COR-L47 (cell line): ENCODE data around the gene PLOD2.

Experiments used
- DNase-seq: peaks from one replicate; lab custom pipeline; 2025; lab: John Stamatoyannopoulos, UW

The PLOD2 gene

GRCh38 chr3:146160964-146161662, at the start of gene PLOD2:
Gene PLOD2, minus strand, starts transcription at chr3:146161184. Its CDS starts 195 bp downstream, at chr3:146160989.
- peak; percentile 86 for DNase-seq

DNA sequence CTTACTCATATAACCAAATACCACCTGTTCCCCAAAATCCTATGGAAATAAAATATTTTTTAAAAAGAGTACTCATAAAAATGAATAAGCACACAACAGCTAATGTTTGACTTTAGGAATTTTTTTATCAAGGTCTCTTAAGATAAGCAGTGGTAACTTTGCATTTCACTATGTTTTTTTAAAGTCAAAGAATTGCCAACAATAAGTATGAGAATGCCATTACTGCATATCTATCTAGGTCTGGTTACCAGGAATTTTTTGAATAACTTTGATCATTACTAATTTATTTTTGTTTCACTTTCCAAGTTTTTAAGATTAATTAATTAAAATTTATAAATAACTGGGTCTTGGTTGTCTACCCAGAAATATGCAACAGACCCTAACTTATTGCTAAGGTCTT, 48.4 kb upstream of the PLOD2 start:
- no peak for DNase-seq

DNA sequence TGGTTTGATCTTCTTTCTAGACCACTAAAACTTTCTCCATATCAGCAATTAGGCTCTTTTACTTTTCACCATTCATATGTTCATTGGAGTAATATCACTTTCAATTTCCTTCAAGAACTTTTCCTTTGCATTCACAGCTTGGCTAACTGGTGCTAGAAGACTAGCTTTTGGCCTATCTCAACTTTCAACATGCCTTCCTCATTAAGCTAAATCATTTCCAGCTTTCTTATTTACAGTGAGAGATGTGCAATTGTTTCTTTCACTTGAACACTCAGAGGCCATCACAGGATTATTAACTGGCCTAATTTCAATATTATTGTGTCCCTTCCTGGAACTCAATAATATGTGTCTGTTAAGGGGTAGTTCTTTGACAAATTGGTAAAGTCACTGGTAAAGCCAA, 42.8 kb upstream of the PLOD2 start:
- DNase-seq: no peak

- DNase-seq: no peak
Measured at GRCh38 chr3:146200461-146201220, 39.7 kb upstream of the PLOD2 start.

DNA sequence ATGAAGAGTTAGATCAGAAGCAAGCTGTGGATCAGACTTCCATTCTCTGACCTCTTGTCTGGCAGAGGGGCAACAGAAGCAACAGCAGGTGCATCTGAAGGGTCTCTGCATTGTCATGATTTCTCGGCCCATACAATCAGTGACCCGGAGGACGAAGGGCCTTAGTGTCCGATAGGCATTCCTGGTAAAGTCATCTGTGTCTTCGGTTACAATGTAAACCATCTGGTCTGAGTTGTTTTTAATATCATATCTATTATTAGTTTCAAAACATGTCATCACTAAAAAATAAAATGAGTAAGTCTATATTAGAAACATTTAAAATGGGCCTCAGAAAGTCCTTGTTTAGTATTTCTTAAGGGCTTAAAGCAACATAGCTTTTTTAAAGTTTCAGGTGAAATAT, 38.8 kb upstream of the PLOD2 start:
- no peak for DNase-seq

GRCh38 chr3:146196789-146197188, 35.8 kb upstream of the PLOD2 start:
- no peak for DNase-seq

- no peak for DNase-seq
Measured at GRCh38 chr3:146195605-146196004, 34.6 kb upstream of the PLOD2 start.

GRCh38 chr3:146195030-146195429, 34.0 kb upstream of the PLOD2 start:
- no peak for DNase-seq

DNA sequence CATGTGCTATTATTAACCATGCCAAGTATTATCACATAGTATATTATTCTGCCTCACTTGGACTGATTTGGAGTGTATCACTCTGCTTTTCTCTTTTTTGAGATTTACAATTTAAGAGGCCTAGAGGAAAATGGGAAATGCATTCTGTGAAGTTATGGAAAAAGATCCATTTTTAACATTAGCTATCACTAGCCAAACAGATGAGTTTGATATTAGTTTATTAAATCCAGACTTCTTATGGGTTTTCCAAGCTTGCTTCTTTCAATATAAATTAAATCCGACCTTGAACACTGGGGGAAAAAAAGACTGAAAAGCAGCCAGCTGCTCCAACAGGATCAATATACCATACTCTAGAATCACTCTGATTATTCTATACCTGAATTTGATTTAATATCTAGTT, 30.1 kb upstream of the PLOD2 start:
- no peak for DNase-seq

GRCh38 chr3:146189519-146190173, 28.7 kb upstream of the PLOD2 start:
- peak; percentile 55 for DNase-seq

GRCh38 chr3:146187334-146187950, 26.5 kb upstream of the PLOD2 start:
- peak; percentile 12 for DNase-seq

DNA sequence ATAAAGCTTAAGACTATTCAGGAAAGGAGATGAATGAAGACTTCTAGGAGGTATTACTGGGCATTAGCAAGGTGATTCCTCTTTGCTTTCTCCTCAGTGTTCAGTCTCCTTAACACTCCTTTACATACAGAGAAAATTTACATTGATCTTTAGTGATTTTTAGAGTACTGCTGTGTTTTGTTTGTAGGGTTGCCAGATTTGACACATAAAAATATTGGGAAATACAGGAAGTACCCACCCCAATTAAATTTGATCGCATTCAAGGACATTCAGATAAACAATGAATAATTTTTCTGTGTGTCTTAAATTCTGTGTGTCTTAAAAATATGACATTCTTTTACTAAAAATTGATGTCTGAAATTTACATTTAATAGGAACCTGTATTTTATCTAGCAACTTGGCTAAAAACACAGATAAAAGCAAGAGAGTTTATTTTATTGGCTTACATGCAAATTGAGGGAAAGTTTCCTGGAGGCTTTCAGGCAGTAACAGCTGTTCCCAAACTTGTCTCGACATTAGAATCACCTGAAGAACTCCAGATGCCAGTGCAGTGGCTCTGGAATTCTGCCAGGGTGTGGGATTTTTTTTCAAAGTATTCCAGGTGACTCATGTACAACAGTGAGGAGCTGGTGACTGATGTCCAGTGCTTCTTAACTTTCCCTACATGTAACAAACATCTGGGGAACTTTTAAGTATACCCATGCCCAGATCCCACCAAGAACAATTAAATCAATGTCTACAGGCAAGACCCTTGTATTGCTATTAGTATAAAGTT, 23.4 kb upstream of the PLOD2 start:
- DNase-seq: no peak

GRCh38 chr3:146181216-146181615, 20.2 kb upstream of the PLOD2 start:
- no peak for DNase-seq

DNA sequence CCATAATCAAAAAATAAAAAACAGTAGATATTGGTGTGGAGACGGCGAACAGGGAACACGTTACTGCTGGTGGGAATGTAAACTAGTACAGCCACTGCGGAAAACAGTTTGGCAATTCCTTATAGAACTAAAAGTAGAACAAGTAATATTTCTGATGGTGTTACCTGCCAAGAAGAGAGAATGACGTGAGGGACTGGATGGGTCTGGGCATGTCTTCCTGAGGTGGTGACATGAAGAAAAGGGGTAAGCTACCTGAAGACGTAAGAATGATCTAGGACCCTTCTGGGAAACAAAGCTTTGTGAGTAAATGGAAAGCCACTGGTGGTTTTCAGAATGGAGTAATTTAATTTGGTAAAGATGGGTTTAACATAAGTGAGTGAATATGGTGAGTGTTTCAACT, 19.4 kb upstream of the PLOD2 start:
- DNase-seq: no peak

DNA sequence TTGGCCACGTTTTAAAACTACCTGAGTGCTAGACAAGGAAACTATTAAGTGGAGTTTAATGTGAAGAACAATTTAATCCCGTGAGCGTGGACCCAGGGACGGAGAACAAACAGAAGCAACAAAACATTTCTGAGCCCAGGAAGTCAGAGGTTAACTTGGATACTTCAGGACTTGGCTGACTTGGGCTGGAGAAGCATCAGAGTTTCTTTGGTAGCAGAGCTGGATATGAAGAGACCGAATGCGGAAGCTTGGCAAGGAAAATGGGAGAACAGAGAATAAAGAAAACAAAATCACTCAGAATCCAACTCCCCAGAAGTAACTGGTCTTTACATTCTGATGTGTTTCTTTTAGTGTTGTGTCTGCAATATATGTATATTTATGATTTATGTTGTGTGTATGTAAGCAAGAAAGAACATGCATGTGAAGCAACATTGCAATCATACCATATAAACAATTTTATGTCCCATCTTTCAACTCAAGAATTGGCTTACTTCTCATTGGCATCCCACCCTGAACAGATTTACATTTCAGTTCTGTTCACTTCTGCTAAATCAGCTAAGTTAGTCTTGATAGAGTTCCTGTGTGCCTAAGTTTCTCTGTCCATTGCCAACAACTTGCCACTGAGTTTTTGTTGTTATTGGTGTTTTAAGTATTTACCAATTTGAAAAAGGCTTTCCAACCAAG, 17.2 kb upstream of the PLOD2 start:
- DNase-seq: no peak

DNA sequence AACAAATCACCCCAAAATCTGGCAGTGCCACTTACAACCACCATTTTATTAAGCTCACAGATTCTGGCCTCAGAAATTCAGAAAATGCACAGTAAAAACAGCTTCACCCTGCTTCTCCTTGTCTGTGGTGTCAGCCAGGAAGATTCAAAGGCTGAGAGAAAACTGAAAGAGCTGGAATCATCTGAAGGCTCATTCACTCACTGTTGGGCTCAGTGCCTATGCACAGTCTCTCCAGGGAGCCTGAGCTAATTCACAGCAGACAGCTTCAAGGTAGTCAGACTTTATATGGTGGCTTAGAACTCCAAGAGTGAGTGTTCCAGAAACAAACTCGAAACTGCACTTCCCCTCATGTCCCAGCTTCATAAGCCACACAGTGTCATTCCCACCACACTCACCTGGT, 16.5 kb upstream of the PLOD2 start:
- no peak for DNase-seq

- no peak for DNase-seq
Measured at GRCh38 chr3:146177072-146177471, 16.1 kb upstream of the PLOD2 start.

- no peak for DNase-seq
Measured at GRCh38 chr3:146172586-146172985, 11.6 kb upstream of the PLOD2 start.

GRCh38 chr3:146170591-146170990, 9.6 kb upstream of the PLOD2 start:
- DNase-seq: no peak

DNA sequence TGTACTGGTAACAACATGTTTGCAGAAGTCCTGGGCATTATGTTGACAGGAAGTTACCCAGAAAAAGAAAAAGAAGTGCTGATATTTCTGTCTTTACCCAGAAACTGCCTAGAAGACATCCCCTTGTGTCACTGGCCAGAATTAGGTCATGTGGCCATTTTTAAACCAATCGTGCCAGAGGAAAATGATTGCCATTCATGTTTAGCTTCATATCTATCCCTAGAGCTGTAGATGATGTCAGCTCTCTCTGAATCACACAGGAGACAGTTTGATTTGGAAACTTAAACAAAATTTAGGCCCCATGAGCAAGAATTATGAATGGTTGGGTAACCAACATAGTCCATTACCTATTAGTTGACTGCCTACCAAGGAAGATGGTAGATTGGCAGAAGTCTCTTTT, 8.9 kb upstream of the PLOD2 start:
- DNase-seq: no peak

DNA sequence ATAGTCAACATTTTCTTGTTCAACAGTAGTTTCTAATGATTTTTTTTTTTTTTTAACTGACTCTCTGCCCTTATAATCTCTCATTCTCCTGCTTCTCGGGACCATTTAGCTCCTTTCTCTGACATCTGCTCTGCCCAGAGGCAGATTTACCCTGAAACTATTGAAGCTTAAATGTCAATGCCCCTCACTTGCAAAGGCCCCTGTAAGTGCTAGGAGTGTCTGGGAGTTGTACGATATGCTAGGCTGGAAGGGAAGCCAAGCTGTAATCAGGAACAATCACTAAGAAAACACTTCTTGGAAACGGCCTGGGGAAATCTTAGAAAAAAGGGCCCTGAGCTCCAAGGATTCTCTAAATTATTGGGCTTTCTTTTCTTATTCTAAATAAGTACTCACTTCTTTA, 5.8 kb upstream of the PLOD2 start:
- DNase-seq: no peak
